ENCODE results near the gene PTGDS.

GRCh38 chr9:136984464-136985026 lies 7.2 kb downstream of the PTGDS start:
- TF ChIP-seq CTCF (IDR thresholded peaks at IDR 0.05; ENCODE audit: low read depth, low read length, missing input control): no peak
- no peak for TF ChIP-seq MAX (IDR thresholded peaks at IDR 0.05)
- no peak for TF ChIP-seq EGR1 (IDR thresholded peaks at IDR 0.05; ENCODE audit: low read depth in 2 of 2)
- no peak for TF ChIP-seq TAF1 (conservative IDR thresholded peaks at IDR 0.05)
- TF ChIP-seq JUND (IDR thresholded peaks at IDR 0.05): no peak
- no peak for TF ChIP-seq GABPA (IDR thresholded peaks at IDR 0.05 in 1 of 2, conservative IDR thresholded peaks at IDR 0.05 in 1 of 2)
- no peak for TF ChIP-seq HNF4G (IDR thresholded peaks at IDR 0.05)
- no peak for TF ChIP-seq RXRA (IDR thresholded peaks at IDR 0.05)
